HG02973 (cell line): ENCODE measurements around the gene TBC1D1.

Experiments used
- ATAC-seq: cut with Tn5 transposase; IDR thresholded peaks from one replicate; pipeline ENCODE4 v1.9.1; 2021; ENCODE audit warnings: moderate library complexity; ENCODE audit not compliant: unreplicated experiment

TBC1D1 gene

DNA sequence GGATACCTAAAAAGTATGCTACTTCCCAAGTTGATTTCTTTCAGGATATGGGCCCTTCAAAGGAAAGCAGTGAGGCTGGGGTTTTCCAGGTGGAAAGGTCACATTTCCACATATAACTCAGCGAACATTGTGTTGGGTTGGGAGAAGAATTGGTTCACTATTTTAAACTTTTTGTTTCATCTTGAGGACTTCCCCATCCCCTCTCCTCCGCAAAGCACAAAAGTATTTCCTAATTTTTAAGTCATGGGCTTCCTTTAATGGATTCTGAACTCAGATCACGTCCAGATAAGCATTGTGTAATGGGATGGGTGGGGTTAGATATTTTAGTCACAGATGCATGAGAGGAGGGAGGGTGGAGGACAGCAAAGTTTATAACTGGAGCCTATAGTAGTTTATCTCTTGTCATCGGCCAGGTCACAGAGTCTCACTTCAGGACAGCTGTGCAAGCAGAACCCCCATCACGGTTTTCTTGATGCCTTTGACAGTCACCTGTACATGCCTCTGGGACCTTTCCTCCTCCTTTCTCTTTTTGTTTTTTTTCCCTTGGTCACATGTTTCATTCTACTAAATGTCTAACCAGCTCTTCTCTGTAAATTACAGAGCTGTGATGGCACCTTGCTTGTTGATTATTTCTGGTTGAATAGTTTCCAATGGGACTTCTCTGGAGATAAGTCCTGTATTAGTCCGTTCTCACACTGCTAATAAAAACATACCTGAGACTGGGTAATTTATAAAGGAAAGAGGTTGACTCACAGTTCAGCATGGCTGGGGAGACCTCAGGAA, 184.7 kb downstream of the TBC1D1 start:
- no peak for ATAC-seq

DNA sequence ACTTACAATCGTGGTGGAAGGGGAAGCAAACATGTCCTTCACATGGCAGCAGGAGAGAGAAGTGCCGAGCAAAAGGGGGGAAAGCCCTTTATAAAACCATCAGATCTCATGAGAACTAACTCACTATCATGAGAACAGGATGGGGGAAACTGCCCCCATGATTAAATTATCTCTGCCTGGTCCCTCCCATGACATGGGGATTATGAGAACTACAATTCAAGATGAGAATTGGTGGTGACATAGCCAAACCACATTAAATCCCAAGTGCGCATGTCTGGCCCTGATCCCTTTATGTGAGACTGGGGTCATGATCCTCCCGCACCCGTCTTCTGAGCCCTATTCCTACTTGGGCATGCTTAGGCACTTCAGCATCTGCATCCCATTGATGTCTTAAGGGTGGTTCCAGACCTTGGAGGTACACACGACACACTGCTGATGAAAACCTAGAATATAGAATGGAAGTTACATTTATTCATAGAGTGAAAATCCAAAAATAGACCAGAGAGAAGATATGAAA, 185.3 kb downstream of the TBC1D1 start:
- no peak for ATAC-seq

DNA sequence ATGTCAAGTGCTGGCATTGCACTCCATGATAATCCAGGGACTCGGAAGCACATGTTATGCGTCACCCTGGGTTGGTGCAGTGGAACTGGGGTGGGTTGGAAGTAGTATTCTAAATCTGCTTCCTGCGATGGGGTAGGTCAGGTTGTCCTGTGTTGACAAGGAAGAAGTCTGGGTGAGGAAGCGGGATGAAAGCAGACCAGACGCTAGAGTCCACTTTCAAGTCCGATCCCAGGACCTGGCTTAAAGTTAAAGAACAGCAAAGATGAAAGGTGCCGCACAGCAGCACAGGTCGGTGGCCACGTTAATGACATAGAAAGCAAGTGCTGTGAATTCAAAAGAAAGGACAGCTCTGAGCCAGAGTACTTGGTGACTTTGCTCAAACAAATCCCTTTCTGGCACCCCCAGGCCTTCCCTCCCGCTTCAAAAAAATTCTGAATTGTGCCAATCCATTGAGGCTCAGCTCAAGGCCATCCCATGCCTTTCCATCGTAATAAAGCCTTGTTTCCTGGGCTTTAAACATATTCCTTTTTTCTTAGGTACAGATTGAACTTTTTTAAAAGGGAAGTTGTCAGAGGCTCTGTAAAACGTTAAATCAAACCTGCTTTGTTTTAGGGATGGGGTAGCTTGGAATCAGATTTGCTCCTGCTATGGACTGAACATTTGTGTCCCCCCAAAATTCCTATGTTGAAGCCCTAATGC, 187.1 kb downstream of the TBC1D1 start:
- no peak for ATAC-seq

DNA sequence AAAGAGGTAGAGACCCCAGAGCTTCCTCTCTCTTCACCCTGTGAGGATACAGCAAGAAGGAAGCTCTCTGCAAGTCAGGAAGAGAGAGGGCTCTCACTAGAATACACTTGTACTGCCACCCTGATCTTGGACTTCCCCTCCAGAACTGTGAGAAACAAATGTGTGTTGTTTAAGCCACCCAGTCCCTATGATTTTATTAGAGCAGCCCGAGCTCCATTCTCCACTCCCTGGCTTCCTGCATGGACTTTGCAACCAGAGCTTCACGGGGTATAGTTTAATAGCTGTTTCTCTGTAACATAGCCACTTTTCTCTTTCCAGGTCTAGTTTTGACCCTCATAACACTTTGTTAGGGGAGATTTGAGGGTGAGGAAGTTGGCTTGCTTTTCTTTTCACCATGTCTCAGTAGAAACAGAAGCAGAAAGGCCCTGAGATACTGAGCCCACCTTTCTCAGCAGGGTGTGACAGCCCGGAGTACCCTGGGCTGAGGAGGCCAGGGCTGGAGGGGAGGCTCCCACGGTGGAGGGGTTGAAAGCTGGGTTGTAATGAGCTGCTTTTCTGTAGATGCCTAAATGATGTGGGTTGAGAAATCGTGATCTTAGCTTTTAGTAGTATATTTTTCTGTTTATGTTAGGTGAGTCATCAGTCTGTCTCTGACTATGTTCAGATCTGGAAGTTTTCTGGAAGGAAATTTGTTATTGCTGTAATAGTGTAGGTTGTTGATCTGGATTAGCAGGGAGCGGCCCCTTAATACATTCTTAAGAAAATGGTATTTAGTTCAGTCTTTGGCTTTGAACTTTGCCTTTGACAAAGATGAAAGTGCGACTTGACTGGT, 187.9 kb downstream of the TBC1D1 start:
- no peak for ATAC-seq

DNA sequence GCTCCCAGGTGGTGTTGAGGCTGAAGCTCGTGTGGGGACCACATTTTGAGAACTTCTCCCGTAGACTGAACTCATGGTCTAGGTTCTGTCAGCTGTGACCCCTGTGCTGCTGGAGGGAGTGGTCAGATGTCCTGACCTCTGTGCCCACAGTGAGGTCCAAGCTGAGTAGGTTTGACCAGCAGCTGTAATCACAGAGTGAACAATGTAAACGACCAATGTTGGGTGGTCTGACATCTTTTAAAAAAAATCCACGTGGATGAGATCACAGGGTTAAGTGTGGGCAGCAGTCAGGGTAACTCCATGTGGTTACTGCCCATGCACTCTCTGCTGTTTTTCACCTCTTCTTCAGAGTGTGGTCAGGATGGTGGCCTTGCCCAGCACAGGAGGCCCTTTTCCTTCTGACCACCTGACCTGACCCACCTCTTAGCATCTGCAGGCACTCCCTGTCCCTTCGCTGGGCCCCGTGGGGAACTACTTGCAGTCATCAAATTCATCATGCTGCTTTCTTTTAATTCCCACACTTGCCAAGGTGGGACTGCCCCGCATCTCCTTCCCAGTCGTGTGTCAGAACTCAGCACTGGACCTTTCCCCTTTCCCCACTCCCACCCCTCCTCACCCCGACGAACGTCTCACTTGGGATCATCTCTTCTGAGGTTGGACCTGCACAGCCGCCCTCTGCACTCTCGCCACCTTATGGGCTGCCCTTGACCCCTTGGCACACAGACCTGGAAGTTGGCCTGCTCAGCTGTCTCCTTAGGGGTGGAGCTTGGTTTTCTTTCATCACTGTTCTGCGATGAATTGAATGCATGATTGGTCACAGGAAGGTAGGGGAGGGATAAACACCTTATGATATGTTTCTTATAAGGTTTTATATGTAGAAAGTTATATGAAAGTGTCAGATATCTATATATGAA, 189.4 kb downstream of the TBC1D1 start:
- ATAC-seq, result no peak

DNA sequence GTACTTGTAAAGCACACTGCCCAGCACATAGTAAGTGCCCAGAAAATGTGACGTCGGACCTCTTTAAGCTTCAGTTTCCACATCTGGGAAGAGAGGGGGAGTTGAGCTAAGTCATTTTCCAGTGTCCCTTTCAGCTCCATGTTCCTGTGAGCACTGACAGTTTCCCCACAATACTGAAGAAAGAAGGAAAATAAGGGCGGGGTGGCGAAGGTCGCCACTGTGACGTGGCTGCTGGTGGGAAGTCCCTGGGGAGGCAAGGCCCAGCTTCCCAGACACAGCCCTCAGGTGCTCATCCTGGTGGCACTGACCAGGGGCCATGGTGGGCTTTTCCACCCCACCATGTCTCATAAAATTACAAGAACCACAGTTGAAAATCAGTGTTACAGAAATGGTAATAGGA, 191.1 kb downstream of the TBC1D1 start:
- no peak for ATAC-seq

DNA sequence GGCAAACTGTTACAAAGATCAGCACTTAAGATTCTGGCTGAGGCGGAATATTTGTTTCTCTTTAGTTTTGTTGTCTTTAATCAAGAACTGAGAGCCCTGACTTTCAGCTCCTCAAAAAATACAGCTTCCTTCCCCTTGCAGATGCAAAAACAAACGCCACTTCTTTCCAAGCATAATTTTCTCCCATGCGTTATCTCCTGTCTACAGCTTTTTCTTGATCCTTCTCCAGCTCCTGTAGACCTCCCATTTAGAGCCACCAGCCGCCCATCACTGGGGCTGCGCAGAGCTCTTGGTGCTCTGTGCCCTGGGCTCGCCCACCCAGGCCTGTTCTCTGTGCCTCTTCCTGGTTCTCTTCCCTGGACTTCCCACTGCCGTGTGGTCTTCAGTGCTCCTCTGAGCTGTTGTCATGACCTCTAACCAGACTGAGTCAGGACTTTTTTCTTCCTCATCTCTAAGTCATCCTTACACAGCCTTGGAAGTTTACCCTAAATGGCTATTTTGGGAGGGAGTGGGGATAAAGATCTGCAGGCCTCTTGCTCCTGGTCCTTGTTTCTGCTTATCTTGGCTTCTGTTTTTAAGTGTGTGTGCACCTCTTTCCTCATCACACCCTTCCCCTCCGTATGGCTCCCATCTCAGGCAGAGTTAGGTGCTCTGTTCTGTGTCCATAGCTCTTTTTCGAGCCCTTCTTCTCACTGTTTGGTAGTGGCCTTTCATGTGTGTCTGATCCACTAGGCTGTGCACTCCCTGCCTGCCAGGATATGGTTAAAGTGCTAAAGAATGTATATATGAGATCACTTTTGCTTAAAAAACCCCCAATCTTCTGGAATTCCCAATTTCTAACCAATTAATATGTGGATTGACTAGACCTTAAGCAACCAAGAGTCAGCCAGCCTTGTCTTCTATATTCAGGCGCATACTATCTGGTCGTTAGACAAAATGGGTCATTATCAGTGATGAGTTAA, 191.8 kb downstream of the TBC1D1 start:
- no peak for ATAC-seq

DNA sequence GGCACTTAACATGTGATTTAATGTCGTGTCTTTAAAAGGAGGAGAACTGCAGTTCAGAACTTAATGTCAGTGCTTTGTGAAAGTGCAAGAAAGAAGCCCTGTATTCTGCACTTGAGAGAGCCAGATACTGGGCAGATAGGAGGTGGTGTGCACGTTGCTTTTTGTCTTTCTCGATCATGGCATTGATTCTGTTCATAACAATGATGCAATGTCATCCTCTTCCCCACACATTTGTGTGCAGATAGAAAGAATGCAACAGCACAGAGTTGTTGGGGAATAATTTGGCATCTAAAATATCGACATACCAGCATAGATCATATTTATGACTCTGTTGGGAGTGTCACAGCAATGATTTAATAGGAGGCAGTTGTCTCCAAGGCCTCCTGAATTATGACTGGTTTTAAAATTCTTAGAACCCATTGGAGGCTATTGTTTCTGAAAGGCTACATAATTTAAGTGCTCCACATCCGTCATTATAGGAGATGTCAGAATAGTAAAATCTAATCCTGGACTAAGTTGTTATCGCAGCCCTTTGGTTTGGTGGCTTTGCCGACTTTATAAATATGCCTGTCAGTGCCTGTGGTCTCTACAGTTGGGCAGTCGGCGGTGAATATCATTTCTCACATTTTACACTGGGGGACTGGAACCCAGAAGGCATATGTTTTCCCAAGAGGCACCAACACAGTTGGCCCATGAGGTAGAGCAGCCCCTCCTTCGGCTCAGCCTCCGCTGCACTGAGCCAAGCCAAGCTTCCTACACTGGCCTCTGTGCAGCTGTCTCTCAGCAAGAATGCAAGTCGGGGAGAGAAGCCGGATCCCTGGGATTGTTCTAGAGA, 194.2 kb downstream of the TBC1D1 start:
- no peak for ATAC-seq

DNA sequence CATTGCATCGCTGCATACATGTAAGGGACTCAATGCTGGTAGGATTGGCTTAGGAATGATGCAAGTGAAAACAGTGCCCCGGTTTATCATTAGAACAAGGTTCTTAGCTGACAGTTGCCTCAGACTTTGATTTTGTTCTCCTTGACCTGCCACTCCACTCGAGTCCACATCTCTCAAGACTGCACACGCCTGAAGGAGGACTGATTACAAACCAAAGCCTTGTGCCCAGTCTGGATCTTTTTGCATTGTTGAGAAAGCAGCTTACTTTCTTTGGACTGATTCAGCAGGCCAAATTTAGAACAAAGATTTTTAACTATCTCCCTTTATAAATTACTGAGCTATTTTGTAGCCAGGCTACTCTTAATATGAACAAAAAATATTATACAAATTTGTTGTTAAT, 194.9 kb downstream of the TBC1D1 start:
- ATAC-seq, result no peak

DNA sequence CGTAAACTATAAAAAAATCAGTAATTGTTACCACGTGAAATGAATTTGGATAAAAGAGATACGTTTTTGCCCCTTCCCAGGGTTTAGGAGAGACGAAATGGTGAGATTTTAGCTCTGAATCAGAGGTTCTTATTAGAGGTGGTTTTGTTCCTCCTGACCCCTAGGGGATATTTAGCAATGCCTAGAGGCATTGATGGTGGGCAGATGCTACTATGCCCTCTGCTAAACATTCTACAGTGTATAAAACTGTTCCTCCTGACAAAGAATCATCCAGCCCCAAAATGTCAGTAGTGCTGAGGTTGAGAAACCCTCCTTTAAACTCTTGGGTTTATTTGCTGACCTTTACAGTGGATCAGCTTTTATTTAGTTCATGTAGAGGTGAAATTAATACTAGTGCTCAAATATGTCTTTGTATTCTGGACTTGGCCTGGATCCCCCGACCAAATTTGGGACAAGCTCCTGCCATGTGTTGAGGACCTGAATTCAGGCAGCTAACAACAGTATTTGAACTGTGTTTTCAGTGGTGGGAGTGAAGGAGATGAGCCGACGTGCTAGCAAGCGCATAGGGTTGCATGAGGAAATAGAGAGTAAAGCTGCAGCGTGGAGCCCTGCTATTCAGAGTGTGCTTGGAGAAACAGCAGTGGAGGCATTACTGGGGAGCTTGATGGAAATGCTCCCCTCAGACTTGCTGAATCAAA, 195.4 kb downstream of the TBC1D1 start:
- ATAC-seq, result no peak

DNA sequence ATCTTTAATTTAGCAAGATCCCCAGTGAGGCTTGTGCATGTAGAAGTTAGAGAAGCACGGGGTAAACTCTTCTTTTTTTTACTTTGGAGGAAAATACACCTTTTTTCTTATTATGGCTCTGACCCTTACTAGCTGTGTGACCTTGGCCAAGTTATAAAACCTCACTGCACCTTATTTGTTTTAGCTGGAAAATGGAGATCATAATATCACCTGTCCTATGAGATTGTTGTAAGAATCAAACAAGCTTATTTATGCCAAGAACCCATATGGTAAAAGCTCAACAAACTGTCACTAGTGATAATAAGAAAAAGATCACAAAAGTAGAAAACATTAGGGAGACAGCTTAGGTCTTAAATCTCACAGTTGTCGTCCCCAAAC, 196.0 kb downstream of the TBC1D1 start:
- no peak for ATAC-seq

DNA sequence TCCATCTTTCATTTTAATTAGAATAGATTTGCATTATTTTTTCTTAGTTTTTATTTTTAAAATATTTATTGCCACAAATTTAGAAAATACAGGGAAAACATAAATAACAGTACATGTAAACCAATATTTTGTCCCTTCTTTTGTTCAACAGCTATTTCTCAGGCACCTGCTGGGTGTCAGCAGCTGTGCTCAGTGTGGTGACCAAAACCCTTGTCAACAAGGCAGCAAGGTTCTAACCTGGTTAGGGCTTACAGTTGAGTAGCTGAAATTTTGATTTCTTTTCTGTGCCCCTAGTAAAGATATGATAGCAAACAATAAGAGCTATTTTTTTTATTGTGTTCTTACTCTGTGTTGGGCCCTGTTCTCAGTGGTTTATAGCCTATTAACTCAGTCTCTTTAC, 197.4 kb downstream of the TBC1D1 start:
- ATAC-seq, result no peak

DNA sequence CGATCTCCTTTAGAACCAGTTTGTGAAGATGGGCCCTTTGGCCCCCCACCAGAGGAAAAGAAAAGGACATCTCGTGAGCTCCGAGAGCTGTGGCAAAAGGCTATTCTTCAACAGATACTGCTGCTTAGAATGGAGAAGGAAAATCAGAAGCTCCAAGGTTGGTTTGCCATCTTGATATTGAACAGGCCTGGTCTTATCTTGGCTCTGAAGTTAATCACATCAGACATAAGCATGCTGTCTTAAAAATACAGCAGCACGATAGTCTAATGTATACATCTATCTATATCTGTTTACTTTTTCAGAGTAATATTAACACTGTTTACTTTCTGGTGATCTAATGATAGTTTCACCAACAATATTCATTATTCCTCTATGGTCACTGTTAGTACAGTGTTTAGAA, 199.1 kb downstream of the TBC1D1 start:
- ATAC-seq, result no peak

DNA sequence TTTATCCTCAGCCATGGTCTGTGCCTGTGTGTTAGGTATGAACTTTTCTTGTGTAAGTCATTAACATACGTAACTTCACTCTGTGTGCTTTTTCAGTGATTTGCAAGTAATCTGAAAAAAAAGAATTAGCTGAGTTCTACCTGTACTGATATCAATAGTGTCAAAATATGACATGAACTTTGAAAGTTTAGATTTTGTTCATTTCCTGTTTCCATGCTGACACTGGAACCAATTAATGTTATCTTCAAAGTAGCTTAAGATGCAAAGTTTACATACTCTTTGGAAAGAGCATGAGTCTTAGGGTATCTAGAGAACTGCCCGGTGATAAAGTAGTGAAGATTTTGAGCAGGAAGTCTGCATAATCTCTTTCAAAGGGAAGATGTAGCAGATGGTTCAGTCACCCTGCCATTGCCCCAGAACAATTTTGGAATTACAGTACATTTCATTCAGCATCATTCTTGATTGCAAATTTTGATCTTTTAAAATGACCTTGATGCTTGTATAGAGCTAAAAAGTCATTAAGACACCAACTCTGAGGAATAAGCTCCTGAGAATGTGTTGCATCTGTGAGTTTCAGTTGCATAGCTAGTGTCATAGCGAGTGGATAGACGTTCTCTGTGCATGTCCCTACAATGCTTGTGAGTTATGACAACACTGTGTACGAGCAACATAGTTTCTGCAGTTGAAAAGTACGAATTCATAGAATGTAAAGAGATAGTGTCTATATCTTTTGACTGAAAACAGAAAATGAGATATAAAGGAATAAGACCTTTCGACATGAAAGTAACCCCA, 199.8 kb downstream of the TBC1D1 start:
- no peak for ATAC-seq

DNA sequence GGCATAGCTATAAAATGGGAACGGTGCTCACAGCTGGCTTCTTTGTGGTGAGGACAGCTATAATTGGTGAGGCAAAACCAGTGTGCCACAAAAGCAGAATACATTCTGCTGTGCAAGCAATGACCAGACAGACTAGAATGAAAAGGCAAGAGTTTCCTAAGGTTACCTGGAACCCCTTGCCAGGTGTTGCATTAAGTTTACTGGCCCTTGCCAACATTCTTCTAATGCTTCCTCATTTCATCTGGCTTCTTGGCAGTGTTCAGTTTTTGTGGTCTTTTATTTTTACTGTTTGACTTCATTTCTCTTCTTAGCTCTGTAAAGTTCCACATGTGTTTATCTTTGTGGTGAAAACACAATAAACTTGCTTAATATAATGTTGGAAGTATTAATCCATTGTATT, 200.8 kb downstream of the TBC1D1 start:
- ATAC-seq, result no peak

DNA sequence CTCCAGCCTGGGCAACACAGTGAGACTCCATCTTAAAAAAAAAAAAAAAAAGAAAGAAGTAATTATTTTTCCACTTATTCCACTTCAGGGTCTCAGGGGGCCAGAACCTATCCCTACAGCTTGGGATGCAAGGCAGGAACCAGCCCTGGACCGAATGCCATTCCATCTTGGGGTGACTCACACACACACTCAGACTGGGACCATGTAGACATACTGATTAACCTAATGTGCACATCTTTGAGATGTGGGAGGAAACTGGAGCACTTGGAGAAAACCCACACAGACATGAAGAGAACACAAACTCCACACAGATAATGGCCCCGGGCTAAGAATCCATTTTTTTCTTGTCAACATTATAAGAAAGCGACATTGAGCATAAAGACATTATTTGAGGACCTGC, 201.8 kb downstream of the TBC1D1 start:
- no peak for ATAC-seq

DNA sequence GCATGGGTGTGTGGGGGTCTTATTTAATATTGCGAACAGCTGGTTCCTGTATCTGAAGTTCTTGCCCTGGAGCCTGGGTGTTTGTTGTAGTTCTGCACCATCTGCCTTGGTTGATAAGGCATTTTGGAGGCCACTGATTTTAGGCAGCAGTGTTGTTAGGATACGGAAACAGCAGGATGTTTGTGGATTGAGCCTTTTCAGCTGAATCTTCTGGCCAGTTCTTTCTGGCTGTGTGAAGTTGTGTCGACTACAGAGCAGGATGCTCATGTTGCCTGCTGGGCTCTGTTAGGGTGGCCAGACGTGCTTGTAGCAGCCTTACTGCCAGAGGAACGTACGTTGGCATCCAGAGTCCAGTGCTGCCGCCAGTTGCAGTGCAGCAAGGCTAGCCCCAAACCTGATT, 203.5 kb downstream of the TBC1D1 start:
- no peak for ATAC-seq
